SK-N-SH (cell line): ENCODE data around the gene FIGN. TPM values are rescaled to one million over a fixed set of nuclear protein-coding genes. Genes with fewer than 3 reads are reported as not detected.

Source experiments
- CTCF ChIA-PET: fragments of 300-600, 350-600 bp; formaldehyde crosslinking; extraction: SDS; loops from one replicate; lab custom pipeline; 2021; lab: Yijun Ruan, JAX
- POLR2A ChIA-PET: fragments of 350-600 bp; sonication (Branson Sonifier 250); formaldehyde crosslinking; extraction: SDS; loops from one replicate; lab custom pipeline; 2020; ENCODE audit warnings: antibody characterized with exemption, inconsistent platforms; lab: Yijun Ruan, JAX
- DNase-seq: peaks from one replicate; pipeline ENCODE4 v3.0.0; 2012
- H2AFZ ChIP-seq: fragments of 200-600 bp; sonication (generic); 2 replicates; pipeline ENCODE4 v1.8.1; 2016; ENCODE audit warnings: antibody characterized with exemption, mild to moderate bottlenecking, low read depth
- H3F3A ChIP-seq: fragments of 200-600 bp; sonication (generic); replicated peaks from 2 replicates; pipeline ENCODE3; 2016; ENCODE audit warnings: antibody characterized with exemption, mild to moderate bottlenecking; ENCODE audit not compliant: insufficient read depth
- H3K27ac ChIP-seq, 2 experiments: fragments of 200-500 bp in 1 of 2; fragments of 200-600 bp in 1 of 2; sonication (Bioruptor generic) in 1 of 2; sonication (generic), shearing (Covaris generic) in 1 of 2; 2 replicates each; pipeline versions ENCODE4 v1.5.1 to v1.6.1; 2014 to 2016; ENCODE audit warnings: low read depth in 2 of 2, inconsistent platforms in 1 of 2, low read length in 1 of 2, mild to moderate bottlenecking in 1 of 2, mixed read lengths in 1 of 2
- H3K27me3 ChIP-seq: fragments of 200-600 bp; sonication (generic), shearing (Covaris generic); 2 replicates; pipeline ENCODE4 v1.6.1; 2016; ENCODE audit warnings: mixed run types; ENCODE audit not compliant: insufficient read depth
- H3K36me3 ChIP-seq, 2 experiments: fragments of 200-500 bp in 1 of 2; fragments of 200-600 bp in 1 of 2; sonication (Bioruptor generic) in 1 of 2; sonication (generic) in 1 of 2; replicated peaks in 1 of 2; 2 replicates each; pipeline versions ENCODE3 to v1.5.1; 2014 to 2016; ENCODE audit warnings: low read length in 1 of 2, mild to moderate bottlenecking in 1 of 2; ENCODE audit not compliant: insufficient read depth in 2 of 2, control insufficient read depth in 1 of 2
- H3K4me1 ChIP-seq, 2 experiments: fragments of 200-500 bp in 1 of 2; fragments of 200-600 bp in 1 of 2; sonication (Bioruptor generic) in 1 of 2; sonication (generic), shearing (Covaris generic) in 1 of 2; 2 replicates each; pipeline versions ENCODE4 v1.5.1 to v1.6.1; 2014 to 2016; ENCODE audit warnings: low read depth in 1 of 2, low read length in 1 of 2, mixed run types in 1 of 2; ENCODE audit not compliant: insufficient read depth in 2 of 2, control insufficient read depth in 1 of 2
- H3K4me2 ChIP-seq: fragments of 200-600 bp; sonication (generic), shearing (Covaris generic); 2 replicates; pipeline ENCODE4 v1.6.1; 2017; ENCODE audit warnings: mixed run types
- H3K4me3 ChIP-seq, 2 experiments: fragments of 200-500 bp in 1 of 2; fragments of 200-600 bp in 1 of 2; sonication (Bioruptor generic) in 1 of 2; sonication (generic), shearing (Covaris generic) in 1 of 2; 2 replicates each; pipeline versions ENCODE4 v1.5.1 to v1.8.1; 2014 to 2016; ENCODE audit warnings: low read depth in 2 of 2, inconsistent platforms in 1 of 2, low read length in 1 of 2, mild to moderate bottlenecking in 1 of 2, mixed read lengths in 1 of 2, moderate library complexity in 1 of 2
- H3K79me2 ChIP-seq: fragments of 200-600 bp; sonication (generic); 2 replicates; pipeline ENCODE4 v1.8.1; 2017; ENCODE audit warnings: mild to moderate bottlenecking; ENCODE audit not compliant: insufficient read depth
- H3K9ac ChIP-seq: fragments of 200-600 bp; sonication (generic); 2 replicates; pipeline ENCODE4 v1.6.1; 2017; ENCODE audit warnings: mixed run types
- H3K9me2 ChIP-seq: fragments of 200-600 bp; sonication (generic); 2 replicates; pipeline ENCODE4 v1.6.1; 2017; ENCODE audit warnings: mixed run types
- H3K9me3 ChIP-seq: fragments of 200-600 bp; sonication (generic); 2 replicates; pipeline ENCODE4 v1.6.1; 2017; ENCODE audit warnings: mixed run types, mild to moderate bottlenecking, moderate library complexity
- H4K20me1 ChIP-seq: fragments of 200-600 bp; sonication (generic); 2 replicates; pipeline ENCODE4 v1.6.1; 2017; ENCODE audit warnings: mild to moderate bottlenecking, mixed run types; ENCODE audit not compliant: insufficient read depth
- CHD2 ChIP-seq: fragments of 150-350 bp; IDR thresholded peaks from 2 replicates; pipeline ENCODE4 v1.6.1; 2018; ENCODE audit warnings: low read length; ENCODE audit not compliant: partially characterized antibody
- EP300 ChIP-seq, 2 experiments: IDR thresholded peaks; 2 replicates each; pipeline versions ENCODE4 v1.4.0 to v1.6.1; 2012; ENCODE audit warnings: borderline replicate concordance in 1 of 2, low read depth in 1 of 2, low read length in 1 of 2
- FOSL2 ChIP-seq: IDR thresholded peaks from 2 replicates; pipeline ENCODE4 v1.4.0; 2012; ENCODE audit warnings: low read depth, mild to moderate bottlenecking, moderate library complexity, borderline replicate concordance
- FOXJ3 ChIP-seq: sonication (generic); formaldehyde crosslinking; IDR thresholded peaks from 2 replicates; pipeline ENCODE4 v1.5.1; 2020; ENCODE audit warnings: mild to moderate bottlenecking, missing genetic modification reagents
- FOXM1 ChIP-seq: IDR thresholded peaks from 2 replicates; pipeline ENCODE4 v1.4.0; 2012; ENCODE audit warnings: low read depth, mild to moderate bottlenecking
- GABPA ChIP-seq: IDR thresholded peaks from 2 replicates; pipeline ENCODE4 v1.4.0; 2012; ENCODE audit warnings: low read depth, mild to moderate bottlenecking
- GATA2 ChIP-seq: sonication (generic); formaldehyde crosslinking; IDR thresholded peaks from 2 replicates; pipeline ENCODE4 v1.5.0; 2020; ENCODE audit warnings: mild to moderate bottlenecking, missing genetic modification reagents
- MEF2A ChIP-seq: IDR thresholded peaks from 2 replicates; pipeline ENCODE4 v1.4.0; 2012; ENCODE audit warnings: low read depth, borderline replicate concordance
- MXI1 ChIP-seq: IDR thresholded peaks from 2 replicates; pipeline ENCODE4 v1.6.1; 2012; ENCODE audit warnings: mild to moderate bottlenecking, low read depth, low read length, improper control_type of control experiment
- NFIC ChIP-seq: IDR thresholded peaks from 2 replicates; pipeline ENCODE4 v1.4.0; 2012; ENCODE audit warnings: borderline replicate concordance
- NRF1 ChIP-seq: IDR thresholded peaks from 2 replicates; pipeline ENCODE4 v1.6.1; 2012; ENCODE audit warnings: low read depth, mild to moderate bottlenecking, low read length
- RAD21 ChIP-seq: IDR thresholded peaks from 2 replicates; pipeline ENCODE4 v1.6.1; 2012; ENCODE audit warnings: mild to moderate bottlenecking, low read length
- RCOR1 ChIP-seq: fragments of 150-350 bp; IDR thresholded peaks from 2 replicates; pipeline ENCODE4 v1.6.1; 2017; ENCODE audit warnings: antibody characterized with exemption, low read length
- RXRA ChIP-seq: IDR thresholded peaks from 2 replicates; pipeline ENCODE4 v1.4.0; 2012; ENCODE audit warnings: low read depth, mild to moderate bottlenecking, borderline replicate concordance
- SMC3 ChIP-seq: IDR thresholded peaks from 2 replicates; pipeline ENCODE4 v1.6.1; 2012; ENCODE audit warnings: low read depth, low read length, improper control_type of control experiment
- YY1 ChIP-seq: IDR thresholded peaks from 2 replicates; pipeline ENCODE4 v1.4.0; 2012; ENCODE audit warnings: low read depth, mild to moderate bottlenecking
- WGBS: methylation state at CpG from one replicate; pipeline ENCODE4 v1.1.6; 2017; ENCODE audit warnings: low lambda C conversion rate; 5-methylcytosine and 5-hydroxymethylcytosine counted together
- polyA plus RNA-seq, 3 experiments: library from polyadenylated mRNA; depleted of rRNA; stranded (reverse); fragments of >200 nt; gene quantifications; 2 replicates each; pipeline ENCODE4 v1.2.3, GENCODE V29; 2012
- TF ChIP-seq, protein P1 (sequence below): IDR thresholded peaks from 2 replicates; pipeline ENCODE4 v1.6.1; 2012; ENCODE audit warnings: mild to moderate bottlenecking, low read depth, low read length, moderate library complexity
- TF ChIP-seq, protein P2 (sequence below): IDR thresholded peaks from 2 replicates; pipeline ENCODE4 v1.4.0; 2012; ENCODE audit warnings: low read depth, borderline replicate concordance
- TF ChIP-seq, protein P3 (sequence below): fragments of 200-600 bp; sonication (generic); IDR thresholded peaks from 2 replicates; pipeline ENCODE4 v1.6.1; 2017; ENCODE audit warnings: antibody characterized with exemption, mild to moderate bottlenecking, moderate library complexity
- TF ChIP-seq, protein P4 (sequence below): IDR thresholded peaks from 2 replicates; pipeline ENCODE4 v1.4.0; 2012; ENCODE audit warnings: low read depth

FIGN gene
- polyA plus RNA-seq, 1 of the 3 experiments (the other 2 are of a cell fraction) = 0.74 TPM

DNA sequence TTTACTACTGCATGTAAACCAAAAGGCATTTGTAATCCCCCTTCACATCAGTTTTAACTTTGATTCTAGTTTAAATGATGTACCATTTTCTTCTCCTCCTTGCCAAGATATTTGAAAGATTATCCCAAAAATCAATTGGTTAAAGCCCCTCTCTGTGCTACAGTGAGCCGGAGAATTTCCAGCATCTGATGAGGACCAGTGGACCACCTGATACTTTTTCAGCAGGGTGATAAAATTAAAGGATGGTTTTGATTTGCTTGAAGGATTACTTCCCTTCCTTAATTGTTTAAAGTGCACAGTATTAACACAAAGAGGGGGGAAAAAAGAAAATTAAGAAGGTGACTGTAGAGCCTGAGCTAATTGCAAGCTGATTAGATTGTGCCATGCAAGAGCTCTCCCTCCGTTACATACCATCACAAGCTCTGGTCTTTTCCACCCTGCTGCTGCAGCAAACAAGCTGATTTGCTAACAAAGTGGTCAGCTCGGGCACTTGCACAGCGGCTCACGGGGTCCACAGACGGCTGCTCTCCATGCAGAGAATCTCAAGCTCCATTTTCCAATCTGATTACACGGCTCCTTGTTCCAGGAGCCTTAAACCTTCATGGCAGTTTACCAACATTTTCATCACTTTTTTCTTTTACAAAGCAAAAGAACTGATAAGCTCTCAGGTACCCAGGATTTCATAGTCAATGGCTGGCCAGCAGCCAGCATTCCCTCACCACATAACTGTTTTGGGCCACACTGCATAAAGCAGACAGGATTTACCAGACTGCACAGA is 22.1 kb downstream of the FIGN start:
- H3K4me1 ChIP-seq = peaks cover 0 to 31% of the 10 kb centered on the region in 2 experiments; a peak in 2 of 4 replicates
- H3K4me3 ChIP-seq = peak overlapping the region in 1 of 2 experiments; percentile 12; a peak in 1 of 4 replicates
- H3F3A ChIP-seq = no peaks in the 10 kb centered on the region
- ChIA-PET CTCF (interaction anchor here (1.1 to 1.7 kb wide), 4 partner anchors 12 to 75 kb away, joined by 3 to 5 read pairs (median 3); no protein-coding TSS in a partner anchor), POLR2A (interaction anchor here (0.6 to 2.0 kb wide), 2 partner anchors 22 to 421 kb away, joined by 5 to 12 read pairs; partner anchors contain the start of gene FIGN)
- TF ChIP-seq SMC3 = no peak
- TF ChIP-seq, protein P1, sequence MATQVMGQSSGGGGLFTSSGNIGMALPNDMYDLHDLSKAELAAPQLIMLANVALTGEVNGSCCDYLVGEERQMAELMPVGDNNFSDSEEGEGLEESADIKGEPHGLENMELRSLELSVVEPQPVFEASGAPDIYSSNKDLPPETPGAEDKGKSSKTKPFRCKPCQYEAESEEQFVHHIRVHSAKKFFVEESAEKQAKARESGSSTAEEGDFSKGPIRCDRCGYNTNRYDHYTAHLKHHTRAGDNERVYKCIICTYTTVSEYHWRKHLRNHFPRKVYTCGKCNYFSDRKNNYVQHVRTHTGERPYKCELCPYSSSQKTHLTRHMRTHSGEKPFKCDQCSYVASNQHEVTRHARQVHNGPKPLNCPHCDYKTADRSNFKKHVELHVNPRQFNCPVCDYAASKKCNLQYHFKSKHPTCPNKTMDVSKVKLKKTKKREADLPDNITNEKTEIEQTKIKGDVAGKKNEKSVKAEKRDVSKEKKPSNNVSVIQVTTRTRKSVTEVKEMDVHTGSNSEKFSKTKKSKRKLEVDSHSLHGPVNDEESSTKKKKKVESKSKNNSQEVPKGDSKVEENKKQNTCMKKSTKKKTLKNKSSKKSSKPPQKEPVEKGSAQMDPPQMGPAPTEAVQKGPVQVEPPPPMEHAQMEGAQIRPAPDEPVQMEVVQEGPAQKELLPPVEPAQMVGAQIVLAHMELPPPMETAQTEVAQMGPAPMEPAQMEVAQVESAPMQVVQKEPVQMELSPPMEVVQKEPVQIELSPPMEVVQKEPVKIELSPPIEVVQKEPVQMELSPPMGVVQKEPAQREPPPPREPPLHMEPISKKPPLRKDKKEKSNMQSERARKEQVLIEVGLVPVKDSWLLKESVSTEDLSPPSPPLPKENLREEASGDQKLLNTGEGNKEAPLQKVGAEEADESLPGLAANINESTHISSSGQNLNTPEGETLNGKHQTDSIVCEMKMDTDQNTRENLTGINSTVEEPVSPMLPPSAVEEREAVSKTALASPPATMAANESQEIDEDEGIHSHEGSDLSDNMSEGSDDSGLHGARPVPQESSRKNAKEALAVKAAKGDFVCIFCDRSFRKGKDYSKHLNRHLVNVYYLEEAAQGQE = no peak
- no peak for TF ChIP-seq FOXM1
- TF ChIP-seq NRF1 = no peak
- no peak for TF ChIP-seq MXI1
- TF ChIP-seq GABPA = no peak
- no peak for TF ChIP-seq RCOR1
- no peak for TF ChIP-seq CHD2
- TF ChIP-seq, protein P2, sequence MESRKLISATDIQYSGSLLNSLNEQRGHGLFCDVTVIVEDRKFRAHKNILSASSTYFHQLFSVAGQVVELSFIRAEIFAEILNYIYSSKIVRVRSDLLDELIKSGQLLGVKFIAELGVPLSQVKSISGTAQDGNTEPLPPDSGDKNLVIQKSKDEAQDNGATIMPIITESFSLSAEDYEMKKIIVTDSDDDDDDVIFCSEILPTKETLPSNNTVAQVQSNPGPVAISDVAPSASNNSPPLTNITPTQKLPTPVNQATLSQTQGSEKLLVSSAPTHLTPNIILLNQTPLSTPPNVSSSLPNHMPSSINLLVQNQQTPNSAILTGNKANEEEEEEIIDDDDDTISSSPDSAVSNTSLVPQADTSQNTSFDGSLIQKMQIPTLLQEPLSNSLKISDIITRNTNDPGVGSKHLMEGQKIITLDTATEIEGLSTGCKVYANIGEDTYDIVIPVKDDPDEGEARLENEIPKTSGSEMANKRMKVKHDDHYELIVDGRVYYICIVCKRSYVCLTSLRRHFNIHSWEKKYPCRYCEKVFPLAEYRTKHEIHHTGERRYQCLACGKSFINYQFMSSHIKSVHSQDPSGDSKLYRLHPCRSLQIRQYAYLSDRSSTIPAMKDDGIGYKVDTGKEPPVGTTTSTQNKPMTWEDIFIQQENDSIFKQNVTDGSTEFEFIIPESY = no peak
- no peak for TF ChIP-seq EP300 (IDR thresholded peaks at IDR 0.05; ENCODE audit: borderline replicate concordance in 1 of 2, low read depth in 1 of 2, low read length in 1 of 2)
- 0 out of 2 replicates have a peak, but pooled peaks have one; percentile 19 for TF ChIP-seq FOXJ3 (CRISPR knock-in tag)
- TF ChIP-seq RXRA = no peak
- TF ChIP-seq, protein P3, sequence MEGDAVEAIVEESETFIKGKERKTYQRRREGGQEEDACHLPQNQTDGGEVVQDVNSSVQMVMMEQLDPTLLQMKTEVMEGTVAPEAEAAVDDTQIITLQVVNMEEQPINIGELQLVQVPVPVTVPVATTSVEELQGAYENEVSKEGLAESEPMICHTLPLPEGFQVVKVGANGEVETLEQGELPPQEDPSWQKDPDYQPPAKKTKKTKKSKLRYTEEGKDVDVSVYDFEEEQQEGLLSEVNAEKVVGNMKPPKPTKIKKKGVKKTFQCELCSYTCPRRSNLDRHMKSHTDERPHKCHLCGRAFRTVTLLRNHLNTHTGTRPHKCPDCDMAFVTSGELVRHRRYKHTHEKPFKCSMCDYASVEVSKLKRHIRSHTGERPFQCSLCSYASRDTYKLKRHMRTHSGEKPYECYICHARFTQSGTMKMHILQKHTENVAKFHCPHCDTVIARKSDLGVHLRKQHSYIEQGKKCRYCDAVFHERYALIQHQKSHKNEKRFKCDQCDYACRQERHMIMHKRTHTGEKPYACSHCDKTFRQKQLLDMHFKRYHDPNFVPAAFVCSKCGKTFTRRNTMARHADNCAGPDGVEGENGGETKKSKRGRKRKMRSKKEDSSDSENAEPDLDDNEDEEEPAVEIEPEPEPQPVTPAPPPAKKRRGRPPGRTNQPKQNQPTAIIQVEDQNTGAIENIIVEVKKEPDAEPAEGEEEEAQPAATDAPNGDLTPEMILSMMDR = no peak
- no peak for TF ChIP-seq MEF2A
- peak; percentile 41; the same call in 1 of the 2 replicates for TF ChIP-seq NFIC
- no peak for TF ChIP-seq RAD21
- no peak for TF ChIP-seq YY1
- TF ChIP-seq, protein P4, sequence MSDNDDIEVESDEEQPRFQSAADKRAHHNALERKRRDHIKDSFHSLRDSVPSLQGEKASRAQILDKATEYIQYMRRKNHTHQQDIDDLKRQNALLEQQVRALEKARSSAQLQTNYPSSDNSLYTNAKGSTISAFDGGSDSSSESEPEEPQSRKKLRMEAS = no peak
- TF ChIP-seq GATA2 (CRISPR knock-in tag) = 0 out of 2 replicates have a peak, but pooled peaks have one; percentile 3
- TF ChIP-seq FOSL2 = no peak
- no peaks in the 10 kb centered on the region for H3K9me2 ChIP-seq
- no peaks in the 10 kb centered on the region for H3K9me3 ChIP-seq
- no peaks in the 10 kb centered on the region for H3K36me3 ChIP-seq
- no peaks in the 10 kb centered on the region for H3K27me3 ChIP-seq
- WGBS = 58% methylated on average over 6 of the region's 7 CpGs
- peak overlapping the region in 1 of 2 experiments; percentile 29; a peak in 2 of 4 replicates for H3K27ac ChIP-seq
- no peak overlapping the region for H2AFZ ChIP-seq
- H3K79me2 ChIP-seq = no peaks in the 10 kb centered on the region
- no peaks in the 10 kb centered on the region for H4K20me1 ChIP-seq
- peak; percentile 36 for DNase-seq
- H3K9ac ChIP-seq = no peak overlapping the region
- no peak overlapping the region for H3K4me2 ChIP-seq
